GM18519 (cell line): Measurements from ENCODE around the gene DNALI1.

ENCODE experiments used
- ATAC-seq: cut with Tn5 transposase; IDR thresholded peaks from one replicate; pipeline ENCODE4 v1.9.1; 2021; ENCODE audit warnings: mild to moderate bottlenecking, moderate library complexity; ENCODE audit not compliant: unreplicated experiment, low FRiP score

Gene DNALI1

GRCh38 chr1:37599940-37600339, 43.2 kb downstream of the DNALI1 start:
- no peak for ATAC-seq

DNA sequence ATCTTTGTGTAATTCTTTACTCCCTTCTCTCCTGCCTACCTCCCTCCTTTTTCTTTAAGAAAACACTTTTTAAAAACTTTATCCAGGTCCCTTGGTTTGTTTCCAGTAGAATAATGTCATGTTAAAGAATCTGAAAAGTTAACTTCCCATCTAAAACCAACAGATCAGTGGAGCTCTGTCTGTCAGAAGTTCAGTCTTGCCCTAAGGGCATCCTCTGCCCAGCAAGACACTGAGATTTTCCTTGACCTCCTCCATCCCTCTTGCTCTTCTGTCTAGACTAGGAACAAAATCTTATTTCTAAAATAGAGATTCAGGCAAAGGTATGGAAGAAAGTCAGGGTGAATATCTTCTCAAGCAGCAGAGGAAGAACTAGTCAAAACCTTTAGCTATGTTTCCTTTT, 44.7 kb downstream of the DNALI1 start:
- ATAC-seq = no peak

GRCh38 chr1:37602750-37603694, 46.3 kb downstream of the DNALI1 start:
- ATAC-seq = no peak

DNA sequence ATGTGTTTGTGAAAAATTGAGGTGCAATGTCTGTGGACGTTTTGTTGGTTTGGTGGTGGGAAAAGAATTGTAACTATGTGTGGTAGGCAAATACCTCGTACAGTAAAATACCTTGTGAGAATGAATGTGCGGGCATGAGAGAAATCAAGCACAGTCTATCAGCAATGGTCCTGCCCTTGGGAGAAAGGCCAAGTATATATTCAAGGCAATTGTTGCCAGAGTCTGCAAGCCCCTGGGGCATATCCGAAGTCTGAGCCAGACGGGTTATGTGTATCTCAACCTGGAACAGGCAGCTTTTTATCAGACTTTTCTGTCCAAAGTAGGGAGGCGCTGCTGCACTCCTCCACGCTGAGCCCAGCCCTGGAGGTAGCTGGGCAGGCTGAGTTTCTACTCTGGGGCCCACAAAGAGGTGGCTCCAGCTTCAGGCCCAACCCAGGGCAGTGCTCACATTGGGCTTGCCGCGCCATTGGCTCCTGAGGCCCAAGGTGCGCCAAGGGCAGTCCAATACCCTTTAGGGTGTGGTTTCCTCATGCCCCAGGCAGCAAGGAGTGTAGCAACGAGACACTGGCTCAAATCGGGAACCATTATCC, 48.4 kb downstream of the DNALI1 start:
- ATAC-seq = no peak

GRCh38 chr1:37605806-37606474, 49.2 kb downstream of the DNALI1 start:
- ATAC-seq = no peak

DNA sequence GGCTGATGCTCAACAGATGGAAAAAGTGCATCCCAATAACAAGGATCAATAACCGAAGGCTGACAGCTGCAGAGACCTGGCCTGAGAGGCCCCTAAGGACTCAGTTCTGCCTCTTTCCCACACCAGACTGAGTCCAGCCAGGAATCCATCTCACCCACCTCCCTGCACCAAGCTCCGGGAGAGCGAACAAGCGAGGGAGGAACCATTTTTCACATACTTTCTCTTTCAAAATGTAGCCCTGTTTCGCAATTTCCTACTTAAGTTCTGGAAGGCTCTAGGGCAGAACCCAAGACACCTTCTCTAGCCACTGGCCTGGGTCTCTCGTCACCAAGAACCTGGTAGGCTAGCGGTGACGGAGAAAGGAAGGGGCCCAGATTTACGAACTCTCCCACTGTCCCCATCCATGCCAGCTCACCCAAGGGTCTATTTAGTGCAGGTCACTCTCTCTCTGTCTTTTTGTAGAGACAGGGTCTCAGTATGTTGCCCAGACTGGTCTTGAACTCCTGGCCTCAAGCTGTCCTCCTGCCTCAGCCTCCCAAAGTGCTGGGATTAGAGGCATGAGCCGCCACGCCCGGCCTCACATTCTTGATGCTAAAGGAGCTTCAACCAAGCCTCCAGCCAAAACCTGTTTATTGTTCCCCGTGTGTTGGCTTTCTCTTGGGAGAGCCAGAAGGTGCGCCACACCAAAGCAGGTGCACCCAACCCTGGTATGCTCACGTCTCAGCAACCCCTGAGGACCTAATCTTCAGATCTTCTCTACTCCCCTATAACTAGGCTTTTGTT, 49.9 kb downstream of the DNALI1 start:
- ATAC-seq = no peak

DNA sequence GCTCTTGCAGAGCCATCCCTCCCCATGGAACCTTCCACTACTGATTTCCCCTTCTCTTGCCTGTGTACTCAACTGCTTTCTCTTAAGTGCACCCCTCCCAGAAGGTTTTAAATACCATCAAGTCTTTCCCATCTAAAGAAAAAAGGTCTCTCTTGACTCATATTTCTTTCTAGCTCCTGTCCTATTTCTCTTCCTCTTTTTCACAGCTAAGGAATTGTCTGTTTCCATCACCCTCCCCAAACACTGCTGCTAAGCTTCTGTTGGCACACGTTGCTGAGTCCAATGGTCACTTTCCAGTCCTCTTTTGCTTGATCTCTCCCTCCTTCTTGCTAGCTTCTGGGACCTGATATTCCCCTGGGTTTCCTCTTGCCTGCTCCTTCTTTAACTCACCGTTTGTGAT, 52.3 kb downstream of the DNALI1 start:
- no peak for ATAC-seq

DNA sequence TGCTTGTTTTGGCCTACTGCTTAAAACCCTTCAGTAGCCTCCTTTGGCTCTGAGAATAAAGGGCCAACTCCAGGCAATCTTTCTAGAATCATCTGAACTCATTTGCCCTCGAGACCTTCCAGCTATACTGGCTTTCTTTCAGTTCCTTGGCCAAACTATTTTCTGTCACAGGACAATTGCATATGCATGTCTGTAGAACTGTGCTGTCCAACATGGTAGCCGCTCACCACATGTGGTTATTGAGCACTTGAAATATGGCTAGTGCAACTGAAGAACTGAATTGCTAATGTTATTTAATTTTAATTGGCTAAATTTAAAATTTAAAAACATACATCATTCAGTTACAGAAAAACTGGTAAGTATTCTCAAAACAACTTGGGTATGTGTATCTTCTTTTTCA, 53.3 kb downstream of the DNALI1 start:
- ATAC-seq = no peak

DNA sequence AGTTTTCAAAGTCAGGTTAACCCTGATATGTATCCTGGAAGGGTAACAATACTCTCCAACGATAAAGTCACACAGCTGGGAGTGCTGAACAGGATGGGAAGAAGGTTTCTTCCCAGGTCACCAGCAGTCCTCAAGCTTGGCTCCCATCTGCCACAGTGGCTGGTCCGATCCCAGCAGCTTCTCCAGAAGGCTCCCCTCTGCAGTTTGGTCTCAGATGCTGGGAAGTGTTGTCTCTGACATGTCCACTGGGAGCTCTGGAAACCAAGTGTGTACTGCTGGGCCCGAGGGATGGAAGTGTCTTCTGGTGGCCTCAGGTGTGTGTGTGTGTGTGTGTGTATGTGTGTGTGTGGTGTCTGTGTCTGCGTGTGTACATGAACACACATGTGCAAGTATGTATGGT, 55.4 kb downstream of the DNALI1 start:
- no peak for ATAC-seq

DNA sequence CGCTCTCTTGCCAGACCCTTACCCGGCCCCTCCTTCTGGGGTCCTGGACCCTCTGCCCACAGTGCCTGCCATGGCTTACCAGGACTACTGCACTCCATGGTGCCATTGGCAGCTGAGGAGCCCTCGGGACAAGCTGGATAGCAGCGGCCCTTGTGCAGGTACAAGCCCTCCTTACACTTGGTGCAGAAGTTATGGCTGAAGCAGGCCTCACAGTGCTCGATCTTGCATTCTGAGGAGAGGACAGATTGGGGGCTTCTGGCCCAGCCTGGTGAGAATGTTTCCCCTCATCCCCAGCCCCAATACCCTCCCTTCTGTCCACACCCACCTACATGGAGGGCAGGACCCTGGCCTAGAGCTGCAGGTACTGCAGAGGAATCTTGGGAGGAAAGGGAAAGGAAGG, 57.4 kb downstream of the DNALI1 start:
- ATAC-seq = no peak

GRCh38 chr1:37616330-37616729, 59.6 kb downstream of the DNALI1 start:
- ATAC-seq = no peak
